ENCODE data around the gene TGIF1. TPM values are rescaled to one million over a fixed set of nuclear protein-coding genes. Genes with fewer than 3 reads are reported as not detected.

TGIF1 gene
- total RNA-seq, 1 experiment from 2014 or later: 242 TPM

GRCh38 chr18:3479978-3480509, 30.1 kb downstream of the TGIF1 start (continued):
- TF ChIP-seq POLR2AphosphoS5 (IDR thresholded peaks at IDR 0.05; ENCODE audit: low read depth, low read length): no peak
- TF ChIP-seq JUND (IDR thresholded peaks at IDR 0.05): no peak
- TF ChIP-seq TCF7L2 (IDR thresholded peaks at IDR 0.05; ENCODE audit: borderline replicate concordance, extremely low read depth, insufficient read depth, insufficient read length): no peak
- no peak for TF ChIP-seq SRF (IDR thresholded peaks at IDR 0.05; ENCODE audit: low read depth)
- no peak for TF ChIP-seq SP1 (IDR thresholded peaks at IDR 0.05; ENCODE audit: low read depth)
- TF ChIP-seq ZNF274 (IDR thresholded peaks at IDR 0.05; ENCODE audit: low read depth, low read length): no peak
- no peak for TF ChIP-seq EGR1 (IDR thresholded peaks at IDR 0.05; ENCODE audit: low read depth)

- H3K4me1 ChIP-seq (ENCODE audit: control insufficient read depth in 1 of 2, insufficient read depth in 2 of 2, low read length in 2 of 2): peaks cover 0 to 6% of the 10 kb centered on the region in 2 experiments; a peak in 1 of 4 replicates
- no peak for ATAC-seq
- RAD21 ChIA-PET (ENCODE audit: low non-redundant PET in 1 of 2, low total read pairs in 2 of 2, uncharacterized antibody in 2 of 2, unreplicated experiment in 2 of 2): no interaction called here
- no peaks in the 10 kb centered on the region for H3K9me2 ChIP-seq (ENCODE audit: insufficient read depth)
- H3K27ac ChIP-seq (ENCODE audit: low read depth, low read length): no peak overlapping the region
- H3K4me2 ChIP-seq (ENCODE audit: low read length): no peak overlapping the region
- no peaks in the 10 kb centered on the region for H3K79me2 ChIP-seq (ENCODE audit: insufficient read depth, low read length)
- no peaks in the 10 kb centered on the region for H4K20me1 ChIP-seq (ENCODE audit: insufficient read depth)
- no TSS peak for BruUV-seq (replicated peaks)
- H3K9ac ChIP-seq (ENCODE audit: low read length): no peak overlapping the region
- H3K4me3 ChIP-seq (replicated peaks in 1 of 2; ENCODE audit: low read depth in 1 of 2, low read length in 2 of 2): no peak overlapping the region
- intact Hi-C loops (cut with micrococcal nuclease): no loop called here
- H3K27me3 ChIP-seq (ENCODE audit: insufficient read depth, low read length): no peaks in the 10 kb centered on the region
- CTCF ChIA-PET: interaction anchor here (1.0 to 1.7 kb wide), 4 partner anchors 13 to 105 kb away, joined by 4 to 7 read pairs (median 6); no protein-coding TSS in a partner anchor
- H2AFZ ChIP-seq (ENCODE audit: low read depth, low read length, poor library complexity, severe bottlenecking): no peak overlapping the region
- TF ChIP-seq TCF7L2 (IDR thresholded peaks at IDR 0.05; ENCODE audit: borderline replicate concordance, extremely low read depth, insufficient read depth, insufficient read length) (no peak), EZH2 (IDR thresholded peaks at IDR 0.05) (no peak), EGR1 (IDR thresholded peaks at IDR 0.05; ENCODE audit: low read depth) (no peak), CBX3 (IDR thresholded peaks at IDR 0.05; ENCODE audit: low read depth) (no peak), POLR2AphosphoS5 (IDR thresholded peaks at IDR 0.05; ENCODE audit: low read depth, low read length) (no peak), CEBPB (IDR thresholded peaks at IDR 0.05; ENCODE audit: low read depth) (no peak), JUND (IDR thresholded peaks at IDR 0.05) (no peak), ZFX (IDR thresholded peaks at IDR 0.05) (no peak), SRF (IDR thresholded peaks at IDR 0.05; ENCODE audit: low read depth) (no peak), YY1 (IDR thresholded peaks at IDR 0.05; ENCODE audit: extremely low read depth, insufficient replicate concordance, low read depth, low read length) (no peak)
- no peaks in the 10 kb centered on the region for H3K9me3 ChIP-seq (ENCODE audit: control insufficient read depth in 1 of 2, insufficient read depth in 1 of 2, low read depth in 1 of 2, low read length in 2 of 2)
- POLR2A ChIA-PET: interaction anchor here (1.0 to 1.2 kb wide), 3 partner anchors 12 to 15 kb away, joined by 3 to 4 read pairs (median 4); no protein-coding TSS in a partner anchor
- no peaks in the 10 kb centered on the region for H3K36me3 ChIP-seq (ENCODE audit: control insufficient read depth in 1 of 2, insufficient read depth in 2 of 2, low read length in 2 of 2)
- DNase-seq (ENCODE audit: low read depth, low spot score): no peak
Observed at GRCh38 chr18:3480827-3481573, 31.0 kb downstream of the TGIF1 start.

Measured in HCT116 (cell line).